Dermis blood vessel endothelial cell (primary cell): ENCODE data around the gene PSMG1. TPM values are rescaled to one million over a fixed set of nuclear protein-coding genes. Genes with fewer than 3 reads are reported as not detected.
A peak's percentile ranks its signal among the peaks of the same experiment; 100 is the strongest.
"Not testable (repeated sequence)": the region's sequence is repeated elsewhere in the genome, so short reads cannot be mapped to it uniquely, and the experiment has no call there.

ENCODE experiments used
- DNase-seq: peaks from one replicate; pipeline ENCODE4 v3.0.0; 2010
- total RNA-seq: library from RNA; depleted of rRNA; stranded (reverse); fragments of >200 nt; gene quantifications from 2 replicates; pipeline ENCODE4 v1.2.3, GENCODE V29; 2014

PSMG1 gene
- total RNA-seq: 57.3 and 59.7 TPM in 2 replicates

GRCh38 chr21:39183272-39184049 is at the start of gene PSMG1:
TSS of gene PSMG1 (minus strand) at chr21:39183451. CDS start at chr21:39183385, 66 bp downstream.
- DNase-seq: peak; percentile 97

- no peak for DNase-seq
Observed at GRCh38 chr21:39232861-39233291, 49.6 kb upstream of the PSMG1 start.

GRCh38 chr21:39224930-39225329 is 41.7 kb upstream of the PSMG1 start:
- DNase-seq: no peak

GRCh38 chr21:39221997-39222486 is 38.8 kb upstream of the PSMG1 start:
- no peak for DNase-seq

GRCh38 chr21:39221282-39221996 is 38.2 kb upstream of the PSMG1 start:
- no peak for DNase-seq

- DNase-seq: not testable (repeated sequence)
Observed at GRCh38 chr21:39220875-39221274, 37.6 kb upstream of the PSMG1 start.

GRCh38 chr21:39220150-39220549 is 36.9 kb upstream of the PSMG1 start:
- no peak for DNase-seq

GRCh38 chr21:39218082-39218409 is 34.8 kb upstream of the PSMG1 start:
- DNase-seq: no peak

- no peak for DNase-seq
Observed at GRCh38 chr21:39217356-39218081, 34.3 kb upstream of the PSMG1 start.

- DNase-seq: no peak
Observed at GRCh38 chr21:39216290-39216689, 33.0 kb upstream of the PSMG1 start.

GRCh38 chr21:39215078-39215477 is 31.8 kb upstream of the PSMG1 start:
- DNase-seq: no peak

GRCh38 chr21:39209334-39209688 is 26.1 kb upstream of the PSMG1 start:
- DNase-seq: no peak

GRCh38 chr21:39208624-39209333 is 25.5 kb upstream of the PSMG1 start:
- DNase-seq: no peak

- no peak for DNase-seq
Observed at GRCh38 chr21:39204134-39204533, 20.9 kb upstream of the PSMG1 start.

GRCh38 chr21:39198800-39199199 is 15.5 kb upstream of the PSMG1 start:
- peak; percentile 37 for DNase-seq

GRCh38 chr21:39197448-39198233 is 14.4 kb upstream of the PSMG1 start:
- DNase-seq: no peak

- no peak for DNase-seq
Observed at GRCh38 chr21:39196838-39197237, 13.6 kb upstream of the PSMG1 start.

- no peak for DNase-seq
Observed at GRCh38 chr21:39196310-39196709, 13.1 kb upstream of the PSMG1 start.

- no peak for DNase-seq
Observed at GRCh38 chr21:39193380-39193779, 10.1 kb upstream of the PSMG1 start.

- DNase-seq: no peak
Observed at GRCh38 chr21:39189857-39190604, 6.8 kb upstream of the PSMG1 start.

- DNase-seq: no peak
Observed at GRCh38 chr21:39188521-39189139, 5.4 kb upstream of the PSMG1 start.
